GM21528 (cell line): ENCODE data around the gene TBXAS1.

ENCODE experiments used
- ATAC-seq: cut with Tn5 transposase; IDR thresholded peaks from one replicate; pipeline ENCODE4 v1.9.1; 2021; ENCODE audit warnings: mild to moderate bottlenecking, moderate library complexity; ENCODE audit not compliant: unreplicated experiment, low FRiP score

Gene TBXAS1

DNA sequence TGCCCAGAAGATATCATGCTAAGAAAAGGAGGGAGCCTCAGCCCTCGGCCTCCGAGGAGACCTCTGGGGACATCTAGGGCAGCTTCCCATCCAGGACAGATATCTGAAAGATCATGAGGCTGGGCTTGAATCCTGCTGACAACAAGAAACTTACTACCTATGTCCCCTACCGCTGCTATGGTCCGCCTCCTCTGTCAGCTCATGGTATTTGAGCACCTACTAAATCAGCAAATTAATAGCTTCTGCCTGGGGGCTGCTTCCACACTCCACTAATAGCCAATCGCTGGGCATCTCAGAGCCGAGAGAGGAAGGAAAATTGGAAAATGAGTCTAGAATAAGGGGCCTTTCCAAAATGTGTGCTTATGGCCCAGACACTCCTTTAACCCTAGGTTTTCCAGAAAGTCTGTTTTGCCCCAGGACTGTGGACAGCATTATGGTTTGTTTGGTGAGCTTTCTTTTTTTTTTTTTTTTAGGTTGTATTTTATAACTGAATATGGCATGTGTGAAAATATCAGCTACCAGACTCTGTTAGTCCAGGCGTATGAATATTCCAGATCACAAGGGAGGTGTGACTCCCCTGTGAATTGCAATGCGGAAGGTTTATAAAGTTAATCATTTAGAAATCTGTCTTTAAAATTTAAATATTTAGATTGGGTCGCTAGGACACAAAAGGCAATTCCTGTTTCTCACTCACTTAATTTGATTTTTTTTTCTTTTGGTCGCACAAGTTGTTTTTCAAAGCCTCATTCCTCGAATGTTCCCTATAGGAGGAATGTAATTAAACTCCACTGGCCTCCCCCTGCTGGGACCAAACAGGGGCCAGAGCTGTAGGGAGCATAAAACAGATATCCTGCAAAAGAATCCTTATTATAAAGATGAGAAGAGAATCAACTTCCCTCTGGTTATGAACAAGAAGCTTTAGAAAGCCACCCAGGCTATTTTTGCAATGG, 144.3 kb downstream of the TBXAS1 start:
- ATAC-seq, result no peak

GRCh38 chr7:139974179-139974811, 145.2 kb downstream of the TBXAS1 start:
- ATAC-seq, result no peak

GRCh38 chr7:139976055-139976837, 147.2 kb downstream of the TBXAS1 start:
- ATAC-seq, result no peak

DNA sequence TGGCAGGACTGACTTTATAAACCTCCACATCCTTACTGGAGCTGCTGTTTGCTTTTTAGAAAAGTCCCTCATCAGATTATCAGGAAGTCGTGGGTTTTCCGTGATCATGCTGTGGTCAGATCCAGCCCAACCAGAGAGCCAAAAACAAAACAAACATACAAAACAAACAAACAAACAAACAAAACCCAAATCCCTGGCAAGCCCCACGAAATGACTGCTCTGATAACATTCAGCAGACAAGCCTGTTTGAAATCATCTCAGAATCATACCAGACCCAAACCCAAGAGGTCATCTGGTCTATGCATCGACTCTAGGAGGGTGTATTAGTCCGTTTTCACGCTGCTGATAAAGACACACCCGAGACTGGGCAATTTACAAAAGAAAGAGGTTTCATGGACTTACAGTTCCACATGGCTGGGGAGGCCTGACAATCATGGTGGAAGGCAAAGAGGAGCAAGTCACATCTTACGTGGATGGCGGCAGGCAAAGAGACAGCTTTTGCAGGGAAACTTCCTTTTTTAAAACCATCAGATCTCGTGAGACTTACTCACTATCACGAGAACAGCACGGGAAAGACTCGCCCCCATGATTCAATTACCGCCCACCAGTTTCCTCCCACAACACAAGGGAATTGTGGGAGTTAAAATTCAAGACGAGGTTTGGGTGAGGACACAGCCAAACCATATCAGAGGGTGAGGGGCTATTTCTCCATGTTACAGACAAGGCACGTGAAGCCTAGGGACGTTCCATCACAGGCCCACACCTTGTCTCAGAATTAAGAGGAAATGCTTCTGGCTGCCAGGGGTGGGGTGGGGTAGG, 148.0 kb downstream of the TBXAS1 start:
- ATAC-seq, result no peak

GRCh38 chr7:139981511-139981895, 152.4 kb downstream of the TBXAS1 start:
- no peak for ATAC-seq

DNA sequence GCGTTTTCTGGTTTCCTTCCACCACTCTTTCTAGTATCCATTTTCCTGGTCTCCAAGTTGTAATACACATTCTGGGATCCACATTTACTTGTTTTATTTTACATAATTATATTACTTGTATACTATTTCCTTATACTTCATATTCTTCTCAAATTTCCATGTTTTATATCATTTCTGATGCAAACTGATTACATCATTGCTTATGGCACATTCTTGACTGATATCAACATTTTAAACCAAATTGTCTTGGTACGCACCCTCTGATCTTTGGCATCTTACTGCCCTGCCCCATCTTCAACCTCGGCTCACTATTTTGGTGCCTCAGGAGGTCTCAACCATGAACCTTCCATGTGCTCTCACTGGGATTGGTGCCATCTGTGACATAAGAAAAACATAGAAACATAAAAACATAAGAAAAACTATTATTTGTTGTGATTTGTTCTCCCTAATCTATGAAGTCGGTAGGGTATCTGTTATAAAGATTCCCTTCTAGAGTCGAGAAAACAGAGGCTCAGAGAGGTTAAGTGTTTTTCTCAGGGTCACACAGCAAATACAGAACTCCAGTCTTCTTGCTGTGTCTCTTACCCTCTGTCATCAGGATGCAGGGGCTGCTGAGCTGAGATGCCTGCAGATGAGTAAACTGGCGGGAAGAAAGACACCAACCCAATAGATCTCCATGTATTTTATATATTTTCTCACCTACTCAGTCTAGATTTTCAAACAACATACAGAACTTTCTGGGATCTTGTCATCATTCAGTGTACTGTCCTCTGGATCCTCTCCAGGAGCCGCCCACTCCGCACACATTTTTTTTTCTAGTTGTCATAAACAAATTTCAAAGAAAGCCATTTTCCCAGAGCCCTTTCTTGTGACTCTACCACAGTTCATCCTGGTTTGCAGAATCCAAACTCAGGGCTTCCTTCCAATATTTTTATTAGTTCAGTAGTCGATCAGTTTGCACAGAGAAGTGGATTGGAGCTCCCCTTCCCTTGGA, 154.2 kb downstream of the TBXAS1 start:
- ATAC-seq, result no peak

DNA sequence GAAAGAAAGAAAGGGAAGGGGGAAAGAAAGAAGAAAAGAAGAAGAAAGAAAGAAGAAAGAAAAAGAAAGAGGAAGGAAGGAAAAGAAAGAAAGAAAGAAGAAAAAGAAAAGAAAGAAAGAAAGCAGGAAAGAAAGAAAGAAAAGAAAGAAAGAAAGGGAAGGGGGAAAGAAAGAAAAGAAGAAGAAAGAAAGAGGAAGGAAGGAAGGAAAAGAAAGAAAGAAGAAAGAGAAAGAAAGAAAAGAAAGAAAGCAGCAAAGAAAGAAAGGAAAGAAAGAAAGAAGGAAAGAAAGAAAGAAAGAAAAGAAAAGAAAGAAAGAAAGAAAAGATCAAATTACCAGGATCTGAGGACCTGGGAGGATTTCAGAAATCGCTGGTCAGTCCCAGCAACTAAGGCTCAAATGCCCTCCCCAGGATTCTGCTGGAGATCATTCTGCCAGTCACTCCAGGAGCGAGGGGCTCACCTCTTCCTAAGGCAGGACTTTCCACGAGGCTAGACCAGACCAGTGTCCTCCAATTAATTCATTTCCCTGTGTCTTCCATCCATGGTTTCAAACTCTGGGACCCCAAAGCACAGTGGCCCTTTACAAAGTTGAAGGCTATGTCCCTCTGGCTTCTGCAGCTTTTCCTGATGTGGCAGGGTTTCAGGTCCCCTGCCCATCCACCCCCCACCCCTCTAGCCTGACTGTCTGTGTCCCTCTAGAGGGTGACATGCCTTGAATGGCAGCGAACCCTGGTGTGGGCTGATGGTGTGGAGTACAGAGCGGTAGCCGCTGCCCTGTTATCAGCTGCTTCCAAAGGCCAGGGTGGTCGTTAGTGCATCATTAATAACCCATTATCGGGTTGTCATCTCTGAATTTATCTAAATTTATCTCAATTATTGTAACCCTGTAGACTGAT, 155.8 kb downstream of the TBXAS1 start:
- no peak for ATAC-seq

DNA sequence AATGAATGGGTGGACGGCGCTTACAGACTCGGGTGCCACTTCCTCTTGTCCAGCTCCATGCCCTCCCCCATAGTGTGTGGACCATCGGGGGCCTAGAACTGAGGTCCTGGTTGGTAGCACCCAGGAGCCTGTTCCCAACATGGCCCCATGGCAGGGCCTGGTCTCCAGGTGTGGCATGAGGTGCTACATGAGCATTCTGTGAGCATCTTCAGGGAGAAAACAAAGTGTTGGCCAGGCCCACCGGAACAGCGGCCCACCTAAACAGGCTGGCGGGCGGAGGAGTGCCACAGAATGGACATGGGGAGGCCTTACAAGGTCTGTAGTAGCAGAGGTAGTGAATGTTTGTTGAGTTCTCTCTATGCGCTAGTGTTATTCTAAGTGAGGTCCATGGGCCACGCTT, 156.7 kb downstream of the TBXAS1 start:
- ATAC-seq, result no peak

DNA sequence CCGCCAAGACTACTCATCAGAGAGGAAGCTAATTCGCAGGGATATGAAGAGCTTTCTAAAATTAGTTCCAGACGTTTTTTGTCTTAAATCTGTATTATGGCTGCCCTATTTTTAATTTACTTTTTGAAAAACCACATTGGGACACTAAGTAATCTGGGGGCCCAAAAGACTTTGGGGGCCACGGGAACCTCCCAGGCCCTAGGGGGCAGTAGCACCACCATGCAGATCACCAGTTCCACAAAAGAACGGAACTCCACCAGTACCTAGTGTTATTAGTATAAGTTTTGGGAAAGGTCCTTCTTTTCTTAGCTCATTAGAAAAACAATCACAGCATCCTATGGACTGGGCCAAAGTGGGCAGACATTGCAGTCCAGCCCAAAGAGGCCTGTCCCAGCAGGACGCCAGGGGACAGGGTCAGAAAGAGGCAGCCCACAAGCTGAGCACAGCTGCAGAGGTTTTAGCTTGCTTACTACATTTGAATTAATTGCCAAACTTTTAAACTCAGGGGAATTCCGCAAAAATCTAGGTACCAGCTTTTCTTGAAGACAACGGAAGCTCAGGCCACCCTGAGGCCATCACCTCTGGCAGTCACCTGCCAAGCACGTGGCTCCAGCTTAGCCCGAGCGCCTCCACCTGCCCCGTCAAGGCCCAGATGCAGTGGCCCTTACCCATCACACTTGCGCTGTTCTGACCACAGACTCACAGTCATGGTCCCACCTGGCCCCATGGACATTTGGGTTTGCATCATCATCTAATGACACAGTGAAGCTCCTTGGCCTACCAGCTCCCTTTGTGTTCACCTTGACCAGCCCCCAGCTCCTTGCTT, 158.8 kb downstream of the TBXAS1 start:
- ATAC-seq, result no peak

GRCh38 chr7:139989366-139990141, 160.5 kb downstream of the TBXAS1 start:
- no peak for ATAC-seq

DNA sequence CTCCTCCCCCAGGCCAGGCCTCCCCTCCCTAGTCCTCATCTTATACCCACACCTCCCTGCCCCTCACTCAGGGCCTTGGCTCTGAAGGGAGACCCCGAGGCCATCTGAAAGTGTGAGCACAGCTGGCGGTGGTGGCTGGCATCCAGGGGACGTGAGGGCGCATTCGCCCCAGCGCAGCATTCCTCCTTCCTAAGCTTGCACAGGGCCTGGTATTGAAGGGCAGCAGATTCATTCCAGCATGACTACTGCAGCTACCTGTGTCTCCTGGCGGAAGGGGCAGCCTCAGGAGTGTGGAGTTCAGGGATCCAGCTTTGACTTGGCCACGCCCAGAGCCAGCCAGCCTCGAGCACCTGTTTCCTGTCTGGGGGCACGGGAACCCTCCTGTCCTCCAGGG, 161.1 kb downstream of the TBXAS1 start:
- no peak for ATAC-seq

GRCh38 chr7:139990571-139991268, 161.7 kb downstream of the TBXAS1 start:
- ATAC-seq, result no peak

DNA sequence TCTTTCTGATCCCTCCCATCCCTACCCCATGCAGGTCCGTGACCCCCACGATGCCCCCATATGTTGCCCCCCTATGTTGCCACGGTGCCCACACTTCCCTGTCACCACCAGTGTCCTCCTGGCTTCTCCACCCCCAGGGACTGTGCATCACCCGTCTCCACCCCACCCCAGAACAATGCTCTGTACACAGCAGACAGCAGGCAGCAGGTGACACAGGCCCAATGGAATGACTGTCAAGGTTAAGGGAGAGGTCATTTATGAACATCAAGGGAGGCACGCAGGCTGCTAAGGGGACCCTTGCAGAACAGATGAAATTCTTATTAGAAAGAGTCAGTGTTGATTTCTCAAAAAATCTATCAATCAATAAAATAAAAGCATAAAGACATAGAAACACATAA, 162.2 kb downstream of the TBXAS1 start:
- ATAC-seq, result no peak

DNA sequence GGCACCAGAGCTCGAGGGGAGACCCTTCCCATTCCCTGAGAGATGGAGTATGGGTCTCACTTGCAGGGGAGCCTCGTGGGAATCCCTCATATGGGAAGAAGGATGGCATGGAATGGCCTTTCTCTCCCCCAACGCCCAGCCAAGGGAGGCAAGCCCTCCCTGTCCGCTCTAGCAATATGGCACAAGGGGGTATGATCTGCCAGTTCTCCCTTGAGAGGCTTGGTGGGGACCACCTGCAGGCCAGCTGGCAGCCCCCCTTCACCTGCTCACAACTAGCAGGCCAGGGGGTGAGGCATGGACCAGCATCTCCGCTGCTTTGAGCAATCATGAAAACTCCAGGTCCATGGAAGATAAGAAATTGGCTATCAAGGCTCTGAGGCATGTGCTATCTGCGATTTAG, 162.8 kb downstream of the TBXAS1 start:
- ATAC-seq, result no peak

DNA sequence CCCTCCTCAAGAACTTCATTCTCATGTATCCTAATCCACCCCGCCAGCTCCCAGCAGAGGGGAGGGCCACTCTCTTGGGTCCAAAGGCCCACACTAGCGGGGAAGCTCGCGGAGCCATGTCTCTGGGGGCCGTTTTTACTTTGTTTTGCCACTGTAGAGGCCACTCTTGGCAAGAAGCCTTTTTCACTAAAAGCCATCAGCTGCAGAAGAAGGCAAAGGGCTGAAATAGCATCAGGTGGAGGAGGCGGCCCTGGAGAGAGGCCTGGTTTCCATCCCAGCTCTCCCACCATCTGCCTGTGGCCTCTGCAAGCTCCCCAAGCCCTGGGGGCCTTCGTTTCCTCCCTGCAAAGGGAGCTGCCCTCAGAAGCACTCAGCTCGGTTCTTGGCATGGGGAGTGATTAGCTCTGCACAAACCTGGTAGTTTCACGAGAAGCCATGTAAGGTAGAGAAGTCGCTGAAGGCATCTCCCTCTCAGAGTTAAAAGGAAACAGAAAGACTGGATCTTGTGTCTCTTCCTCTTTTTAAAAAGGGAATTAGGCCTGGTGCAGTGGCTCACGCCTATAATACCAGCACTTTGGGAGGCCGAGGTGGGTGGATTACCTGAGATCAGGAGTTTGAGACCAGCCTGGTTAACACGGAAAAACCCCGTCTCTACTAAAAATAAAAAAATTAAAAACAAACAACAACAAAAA, 163.4 kb downstream of the TBXAS1 start:
- no peak for ATAC-seq
